K562 (cell line): ENCODE data around the gene FAM174C. TPM values are rescaled to one million over a fixed set of nuclear protein-coding genes. Genes with fewer than 3 reads are reported as not detected.
A peak's percentile ranks its signal among the peaks of the same experiment; 100 is the strongest.

Experiments used
- CC2D1A ChIP-seq: fragments of 450-650 bp; IDR thresholded peaks from 2 replicates; pipeline ENCODE4 v1.6.1; 2017; ENCODE audit warnings: mild to moderate bottlenecking
- FOSL1 ChIP-seq: fragments of 200-800 bp; sonication (Bioruptor generic); conservative IDR thresholded peaks from 2 replicates; pipeline ENCODE4 v1.6.1; 2016; ENCODE audit warnings: missing genetic modification characterization, missing compliant biosample characterization
- HDAC2 ChIP-seq: fragments of 450-650 bp; IDR thresholded peaks from 2 replicates; pipeline ENCODE4 v1.6.1; 2016; ENCODE audit warnings: mild to moderate bottlenecking
- MCM5 ChIP-seq: fragments of 450-650 bp; IDR thresholded peaks from 2 replicates; pipeline ENCODE4 v1.6.1; 2016; ENCODE audit warnings: low read depth
- NFE2 ChIP-seq: IDR thresholded peaks from 2 replicates; pipeline ENCODE4 v1.6.1; 2014; ENCODE audit warnings: antibody characterized with exemption, low read depth
- SP2 ChIP-seq: IDR thresholded peaks from 2 replicates; pipeline ENCODE4 v1.6.1; 2011; ENCODE audit warnings: mild to moderate bottlenecking, low read depth, low read length, moderate library complexity; ENCODE audit not compliant: poor library complexity, severe bottlenecking; ENCODE audit errors: extremely low read depth
- polyA plus RNA-seq, 8 experiments: library from polyadenylated mRNA; depleted of rRNA in 4 of 8; stranded (reverse) in 5 of 8; unstranded in 3 of 8; fragments of >200 nt; fragmentation: Nextera tagmentation in 2 of 8; fragmentation: Illumina TruSeq in 1 of 8; extraction: Ambion mirVana in 2 of 8; extraction: Trizol in 1 of 8; gene quantifications; 2 replicates each; pipeline versions ENCODE4 v1.2.1 to v1.2.3, GENCODE V29; 2011 to 2014; ENCODE audit warnings: inconsistent platforms in 1 of 8, missing spikeins in 1 of 8
- total RNA-seq, 7 experiments: library from RNA; depleted of rRNA in 6 of 7; stranded (reverse); fragments of >200 nt in 6 of 7; fragmentation: Illumina TruSeq in 2 of 7; extraction: Trizol in 2 of 7; gene quantifications; 2 replicates each; pipeline versions ENCODE4 v1.2.1 to v1.2.3, GENCODE V29; 2011 to 2021; ENCODE audit warnings: low replicate concordance in 1 of 7
- TF ChIP-seq, protein P1 (sequence below), 2 experiments: fragments of 450-650 bp; IDR thresholded peaks; 2 replicates each; pipeline ENCODE4 v1.6.1; 2016; ENCODE audit warnings: mild to moderate bottlenecking in 2 of 2, borderline replicate concordance in 1 of 2, low read depth in 1 of 2, moderate library complexity in 1 of 2
- TF ChIP-seq, protein P2 (sequence below): sonication (generic); formaldehyde crosslinking; IDR thresholded peaks from 2 replicates; pipeline ENCODE4 v1.8.1; 2023; ENCODE audit warnings: mild to moderate bottlenecking, missing genetic modification reagents, moderate library complexity
- TF ChIP-seq, protein P3 (sequence below): fragments of 250-450 bp; sonication (Bioruptor Pico); IDR thresholded peaks from 2 replicates; pipeline ENCODE4 v1.5.0; 2020; ENCODE audit warnings: mild to moderate bottlenecking, borderline replicate concordance
- TF ChIP-seq, protein P4 (sequence below), 3 experiments: fragments of 200-800 bp in 1 of 3; fragments of 250-450 bp in 1 of 3; fragments of 450-650 bp in 1 of 3; sonication (Bioruptor Pico) in 1 of 3; sonication (Bioruptor generic) in 1 of 3; formaldehyde crosslinking in 1 of 3; IDR thresholded peaks; 2 replicates each; pipeline versions ENCODE4 v1.6.1 to v1.8.0; 2016 to 2022; ENCODE audit warnings: mild to moderate bottlenecking in 2 of 3, missing genetic modification characterization in 2 of 3, missing compliant biosample characterization in 1 of 3, moderate library complexity in 1 of 3

The FAM174C gene
- total and polyA plus RNA-seq, 9 of the 15 experiments (the other 6 are each of a cell fraction or from before 2014, with no cell fraction given) = 0.66 to 89.6 (median 20.3) TPM

DNA sequence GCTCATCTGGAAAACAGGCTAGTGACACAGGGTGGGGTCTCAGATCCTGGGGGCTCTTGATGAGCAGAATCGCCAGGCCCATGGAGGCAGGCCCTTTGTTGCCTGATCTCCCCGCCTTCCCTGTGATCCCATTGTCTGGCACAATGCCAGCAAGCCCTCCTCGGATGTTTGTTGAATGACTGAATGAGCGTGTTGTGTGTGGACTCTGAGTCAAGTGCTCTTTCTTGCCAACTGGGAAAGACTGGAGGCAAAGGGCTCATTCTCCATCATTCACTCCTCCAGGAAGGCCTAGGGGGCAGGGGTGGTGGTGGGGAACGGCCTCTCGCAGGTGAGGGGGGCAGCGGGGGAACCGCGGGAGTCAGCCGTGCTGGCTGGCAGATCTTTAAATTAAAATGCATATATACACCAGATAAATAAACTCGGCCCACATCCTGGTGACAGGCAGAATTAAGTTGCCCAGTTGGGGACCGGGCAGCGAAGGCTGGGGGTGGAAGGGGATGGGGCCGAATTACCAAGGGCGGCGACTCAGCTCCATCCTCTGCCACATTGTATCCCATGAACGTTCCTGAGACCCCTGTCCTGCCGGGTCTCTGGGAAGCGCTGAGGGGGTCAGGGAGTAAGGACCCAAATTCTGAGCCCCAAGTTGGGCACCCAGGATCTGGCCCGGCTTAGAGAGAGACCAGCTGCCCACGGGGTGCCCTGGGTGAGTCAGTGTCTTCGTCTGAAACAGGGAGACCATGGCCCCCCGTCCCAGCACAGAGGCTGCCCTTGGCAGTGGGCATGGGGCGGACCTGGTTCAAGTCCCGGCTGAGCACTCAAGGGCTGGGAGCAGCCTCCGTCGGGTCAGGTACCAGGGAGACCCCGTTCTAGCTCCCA, 34.9 kb downstream of the FAM174C start (continued):
- TF ChIP-seq, protein P1, sequence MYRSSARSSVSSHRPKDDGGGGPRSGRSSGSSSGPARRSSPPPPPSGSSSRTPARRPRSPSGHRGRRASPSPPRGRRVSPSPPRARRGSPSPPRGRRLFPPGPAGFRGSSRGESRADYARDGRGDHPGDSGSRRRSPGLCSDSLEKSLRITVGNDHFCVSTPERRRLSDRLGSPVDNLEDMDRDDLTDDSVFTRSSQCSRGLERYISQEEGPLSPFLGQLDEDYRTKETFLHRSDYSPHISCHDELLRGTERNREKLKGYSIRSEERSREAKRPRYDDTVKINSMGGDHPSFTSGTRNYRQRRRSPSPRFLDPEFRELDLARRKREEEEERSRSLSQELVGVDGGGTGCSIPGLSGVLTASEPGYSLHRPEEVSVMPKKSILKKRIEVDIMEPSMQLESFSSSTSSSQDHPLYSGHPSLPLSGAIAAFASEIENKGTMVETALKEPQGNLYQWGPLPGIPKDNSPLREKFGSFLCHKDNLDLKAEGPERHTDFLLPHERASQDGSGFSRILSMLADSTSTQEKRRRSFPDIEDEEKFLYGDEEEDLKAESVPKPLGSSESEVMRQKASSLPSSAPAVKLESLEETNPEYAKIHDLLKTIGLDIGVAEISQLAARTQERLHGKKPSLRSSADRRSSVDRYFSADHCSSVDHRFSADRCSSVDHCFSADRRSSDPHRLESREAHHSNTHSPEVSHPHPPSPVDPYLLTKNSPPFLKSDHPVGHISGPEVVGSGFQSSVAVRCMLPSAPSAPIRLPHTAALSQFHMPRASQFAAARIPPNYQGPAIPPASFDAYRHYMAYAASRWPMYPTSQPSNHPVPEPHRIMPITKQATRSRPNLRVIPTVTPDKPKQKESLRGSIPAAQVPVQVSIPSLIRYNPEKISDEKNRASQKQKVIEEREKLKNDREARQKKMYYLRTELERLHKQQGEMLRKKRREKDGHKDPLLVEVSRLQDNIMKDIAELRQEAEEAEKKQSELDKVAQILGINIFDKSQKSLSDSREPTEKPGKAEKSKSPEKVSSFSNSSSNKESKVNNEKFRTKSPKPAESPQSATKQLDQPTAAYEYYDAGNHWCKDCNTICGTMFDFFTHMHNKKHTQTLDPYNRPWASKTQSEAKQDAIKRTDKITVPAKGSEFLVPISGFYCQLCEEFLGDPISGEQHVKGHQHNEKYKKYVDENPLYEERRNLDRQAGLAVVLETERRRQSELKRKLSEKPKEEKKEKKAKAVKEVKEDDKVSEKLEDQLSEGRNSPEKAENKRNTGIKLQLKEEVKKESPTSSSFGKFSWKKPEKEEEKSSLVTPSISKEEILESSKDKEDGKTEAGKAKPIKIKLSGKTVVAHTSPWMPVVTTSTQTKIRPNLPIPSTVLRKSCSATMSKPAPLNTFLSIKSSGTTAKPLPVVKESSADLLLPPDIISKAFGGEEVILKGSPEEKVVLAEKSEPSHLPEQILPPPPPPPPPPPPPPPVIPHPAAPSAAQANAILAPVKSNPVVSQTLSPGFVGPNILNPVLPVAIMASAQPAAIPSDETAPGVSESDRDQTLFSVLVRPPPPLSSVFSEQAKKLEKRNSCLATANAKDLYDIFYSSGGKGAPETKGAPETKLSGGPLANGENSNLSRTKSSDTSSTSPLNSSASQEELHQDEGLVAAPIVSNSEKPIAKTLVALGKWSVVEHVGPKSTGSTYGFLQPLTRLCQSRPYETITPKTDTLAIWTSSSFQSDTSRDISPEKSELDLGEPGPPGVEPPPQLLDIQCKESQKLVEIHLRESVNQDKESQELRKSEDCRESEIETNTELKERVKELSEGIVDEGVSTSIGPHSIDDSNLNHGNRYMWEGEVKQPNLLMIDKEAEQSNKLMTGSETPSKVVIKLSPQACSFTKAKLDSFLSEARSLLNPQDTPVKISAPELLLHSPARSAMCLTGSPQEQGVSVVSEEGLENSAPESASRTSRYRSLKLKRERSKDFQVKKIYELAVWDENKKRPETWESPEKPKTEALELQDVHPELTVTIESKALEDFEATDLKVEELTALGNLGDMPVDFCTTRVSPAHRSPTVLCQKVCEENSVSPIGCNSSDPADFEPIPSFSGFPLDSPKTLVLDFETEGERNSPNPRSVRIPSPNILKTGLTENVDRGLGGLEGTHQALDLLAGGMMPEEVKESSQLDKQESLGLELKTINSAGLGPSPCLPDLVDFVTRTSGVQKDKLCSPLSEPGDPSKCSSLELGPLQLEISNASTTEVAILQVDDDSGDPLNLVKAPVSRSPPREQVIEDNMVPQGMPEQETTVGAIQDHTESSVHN (IDR thresholded peaks at IDR 0.05; ENCODE audit: borderline replicate concordance in 1 of 2, low read depth in 1 of 2) = no peak
- TF ChIP-seq CC2D1A (no peak; the same call in 1 of the 2 replicates), MCM5 (no peak), SP2 (no peak), NFE2 (no peak), HDAC2 (peak; percentile 93), FOSL1 (tag) (no peak)
- TF ChIP-seq, protein P2, sequence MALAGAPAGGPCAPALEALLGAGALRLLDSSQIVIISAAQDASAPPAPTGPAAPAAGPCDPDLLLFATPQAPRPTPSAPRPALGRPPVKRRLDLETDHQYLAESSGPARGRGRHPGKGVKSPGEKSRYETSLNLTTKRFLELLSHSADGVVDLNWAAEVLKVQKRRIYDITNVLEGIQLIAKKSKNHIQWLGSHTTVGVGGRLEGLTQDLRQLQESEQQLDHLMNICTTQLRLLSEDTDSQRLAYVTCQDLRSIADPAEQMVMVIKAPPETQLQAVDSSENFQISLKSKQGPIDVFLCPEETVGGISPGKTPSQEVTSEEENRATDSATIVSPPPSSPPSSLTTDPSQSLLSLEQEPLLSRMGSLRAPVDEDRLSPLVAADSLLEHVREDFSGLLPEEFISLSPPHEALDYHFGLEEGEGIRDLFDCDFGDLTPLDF (CRISPR knock-in tag) = no peak
- TF ChIP-seq, protein P3, sequence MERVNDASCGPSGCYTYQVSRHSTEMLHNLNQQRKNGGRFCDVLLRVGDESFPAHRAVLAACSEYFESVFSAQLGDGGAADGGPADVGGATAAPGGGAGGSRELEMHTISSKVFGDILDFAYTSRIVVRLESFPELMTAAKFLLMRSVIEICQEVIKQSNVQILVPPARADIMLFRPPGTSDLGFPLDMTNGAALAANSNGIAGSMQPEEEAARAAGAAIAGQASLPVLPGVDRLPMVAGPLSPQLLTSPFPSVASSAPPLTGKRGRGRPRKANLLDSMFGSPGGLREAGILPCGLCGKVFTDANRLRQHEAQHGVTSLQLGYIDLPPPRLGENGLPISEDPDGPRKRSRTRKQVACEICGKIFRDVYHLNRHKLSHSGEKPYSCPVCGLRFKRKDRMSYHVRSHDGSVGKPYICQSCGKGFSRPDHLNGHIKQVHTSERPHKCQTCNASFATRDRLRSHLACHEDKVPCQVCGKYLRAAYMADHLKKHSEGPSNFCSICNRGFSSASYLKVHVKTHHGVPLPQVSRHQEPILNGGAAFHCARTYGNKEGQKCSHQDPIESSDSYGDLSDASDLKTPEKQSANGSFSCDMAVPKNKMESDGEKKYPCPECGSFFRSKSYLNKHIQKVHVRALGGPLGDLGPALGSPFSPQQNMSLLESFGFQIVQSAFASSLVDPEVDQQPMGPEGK (CRISPR knock-in tag) = no peak
- TF ChIP-seq, protein P4, sequence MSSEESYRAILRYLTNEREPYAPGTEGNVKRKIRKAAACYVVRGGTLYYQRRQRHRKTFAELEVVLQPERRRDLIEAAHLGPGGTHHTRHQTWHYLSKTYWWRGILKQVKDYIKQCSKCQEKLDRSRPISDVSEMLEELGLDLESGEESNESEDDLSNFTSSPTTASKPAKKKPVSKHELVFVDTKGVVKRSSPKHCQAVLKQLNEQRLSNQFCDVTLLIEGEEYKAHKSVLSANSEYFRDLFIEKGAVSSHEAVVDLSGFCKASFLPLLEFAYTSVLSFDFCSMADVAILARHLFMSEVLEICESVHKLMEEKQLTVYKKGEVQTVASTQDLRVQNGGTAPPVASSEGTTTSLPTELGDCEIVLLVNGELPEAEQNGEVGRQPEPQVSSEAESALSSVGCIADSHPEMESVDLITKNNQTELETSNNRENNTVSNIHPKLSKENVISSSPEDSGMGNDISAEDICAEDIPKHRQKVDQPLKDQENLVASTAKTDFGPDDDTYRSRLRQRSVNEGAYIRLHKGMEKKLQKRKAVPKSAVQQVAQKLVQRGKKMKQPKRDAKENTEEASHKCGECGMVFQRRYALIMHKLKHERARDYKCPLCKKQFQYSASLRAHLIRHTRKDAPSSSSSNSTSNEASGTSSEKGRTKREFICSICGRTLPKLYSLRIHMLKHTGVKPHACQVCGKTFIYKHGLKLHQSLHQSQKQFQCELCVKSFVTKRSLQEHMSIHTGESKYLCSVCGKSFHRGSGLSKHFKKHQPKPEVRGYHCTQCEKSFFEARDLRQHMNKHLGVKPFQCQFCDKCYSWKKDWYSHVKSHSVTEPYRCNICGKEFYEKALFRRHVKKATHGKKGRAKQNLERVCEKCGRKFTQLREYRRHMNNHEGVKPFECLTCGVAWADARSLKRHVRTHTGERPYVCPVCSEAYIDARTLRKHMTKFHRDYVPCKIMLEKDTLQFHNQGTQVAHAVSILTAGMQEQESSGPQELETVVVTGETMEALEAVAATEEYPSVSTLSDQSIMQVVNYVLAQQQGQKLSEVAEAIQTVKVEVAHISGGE (CRISPR knock-in tag; IDR thresholded peaks at IDR 0.05) = no peak
